ENCODE results near the gene BTBD19. TPM values are rescaled to one million over a fixed set of nuclear protein-coding genes. Genes with fewer than 3 reads are reported as not detected.

The BTBD19 gene
- total RNA-seq, 2 experiments from 2014 or later = 6.0 to 7.7 TPM

Other genes starting within 250 kb of the BTBD19 start
- gene TMEM53, start 134.0 kb upstream of the BTBD19 start, total RNA-seq = 1 to 10 TPM; 3.0 to 3.5 TPM
- 10 to 100 TPM; 47.4 to 50.7 TPM for gene ARMH1, start 133.8 kb upstream of the BTBD19 start, total RNA-seq
- not detected for gene RNU5D-1, start 77.4 kb upstream of the BTBD19 start, total RNA-seq
- gene KIF2C, start 68.7 kb upstream of the BTBD19 start, total RNA-seq = 100 to 1,000 TPM; 110 to 121 TPM
- gene RPS8, start 33.0 kb upstream of the BTBD19 start, total RNA-seq = 1,000 to 10,000 TPM; 1,879 to 1,968 TPM
- gene BEST4, start 20.4 kb upstream of the BTBD19 start, total RNA-seq = under 1 TPM; 0.42 to 0.55 TPM
- gene PLK3, start 8.1 kb upstream of the BTBD19 start, total RNA-seq = 10 to 100 TPM; 54.3 to 57.5 TPM
- under 1 TPM; 0.47 to 0.83 TPM for gene DYNLT4, start 1.2 kb upstream of the BTBD19 start, total RNA-seq
- gene PTCH2, start 34.7 kb downstream of the BTBD19 start, total RNA-seq = under 1 TPM; 0.92 to 0.94 TPM
- 10 to 100 TPM; 23.5 to 25.4 TPM for gene EIF2B3, start 178.1 kb downstream of the BTBD19 start, total RNA-seq
- 10 to 100 TPM; 38.7 to 42.3 TPM for gene HECTD3, start 202.8 kb downstream of the BTBD19 start, total RNA-seq
- gene UROD, start 203.7 kb downstream of the BTBD19 start, total RNA-seq = 10 to 100 TPM; 66.4 to 70.7 TPM

Measured in activated CD4-positive, alpha-beta T cell treated with anti-CD3 and anti-CD28 coated beads, Interleukin-2, amount 10 ng/mL, durations not matched to agents 7 days and 5 days (primary cell).